ENCODE results near the gene ORC4.

GRCh38 chr2:147968571-147968970 is 52.0 kb downstream of the ORC4 start:
- TF ChIP-seq CTCF (IDR thresholded peaks at IDR 0.05; ENCODE audit: poor library complexity, severe bottlenecking) (no peak), TAF1 (IDR thresholded peaks at IDR 0.05; ENCODE audit: low read depth) (no peak)
